MCF 10A (cell line): ENCODE data around the gene RIC8A. TPM values are rescaled to one million over a fixed set of nuclear protein-coding genes. Genes with fewer than 3 reads are reported as not detected.

Experiments used
- total RNA-seq: library from RNA; stranded (reverse); gene quantifications from 2 replicates; pipeline ENCODE4 v1.2.3, GENCODE V29; 2022

RIC8A gene
- total RNA-seq, 1 experiment from 2014 or later, result 93.3 TPM

Other genes starting within 250 kb of the RIC8A start
- gene SCGB1C1, start 14.6 kb upstream of the RIC8A start, total RNA-seq, result not detected in 2 replicates
- gene BET1L, start 309 bp upstream of the RIC8A start, total RNA-seq, result 65.3 and 66.1 TPM in 2 replicates
- 19.8 and 20.5 TPM in 2 replicates for gene SIRT3, start 28.6 kb downstream of the RIC8A start, total RNA-seq
- 86.8 and 103 TPM in 2 replicates for gene PSMD13, start 29.3 kb downstream of the RIC8A start, total RNA-seq
- not detected in 2 replicates for gene NLRP6, start 70.7 kb downstream of the RIC8A start, total RNA-seq
- gene PGGHG, start 81.4 kb downstream of the RIC8A start, total RNA-seq, result 6.3 and 8.5 TPM in 2 replicates
- gene IFITM5, start 91.8 kb downstream of the RIC8A start, total RNA-seq, result not detected in 2 replicates
- gene IFITM2, start 100.1 kb downstream of the RIC8A start, total RNA-seq, result 288 and 314 TPM in 2 replicates
- 1.8 and 4.8 TPM in 2 replicates for gene IFITM1, start 106.3 kb downstream of the RIC8A start, total RNA-seq
- 415 and 497 TPM in 2 replicates for gene IFITM3, start 113.2 kb downstream of the RIC8A start, total RNA-seq
- 20.0 and 25.9 TPM in 2 replicates for gene B4GALNT4, start 161.8 kb downstream of the RIC8A start, total RNA-seq
- gene PKP3, start 186.5 kb downstream of the RIC8A start, total RNA-seq, result 129 and 177 TPM in 2 replicates
- gene SIGIRR, start 207.3 kb downstream of the RIC8A start, total RNA-seq, result 6.2 and 7.7 TPM in 2 replicates
- 7.2 and 9.4 TPM in 2 replicates for gene ANO9, start 234.3 kb downstream of the RIC8A start, total RNA-seq
- gene PTDSS2, start 242.6 kb downstream of the RIC8A start, total RNA-seq, result 28.2 and 29.4 TPM in 2 replicates